HTR-8/SVneo (cell line): ENCODE measurements around the gene MPC1.
"Not testable (repeated sequence)": the region's sequence is repeated elsewhere in the genome, so short reads cannot be mapped to it uniquely, and the experiment has no call there.

Experiments
- DNase-seq: peaks from one replicate; pipeline ENCODE4 v3.0.0; 2011; ENCODE audit warnings: low spot score, mixed read lengths; ENCODE audit not compliant: insufficient read length
- FAIRE-seq: peaks from 2 replicates; lab custom pipeline; 2011; peaks lifted over from hg19 to GRCh38; lab: Jason Lieb, UNC

Gene MPC1

GRCh38 chr6:166383802-166384363 is 1.1 kb upstream of the MPC1 start:
- not testable (repeated sequence) for FAIRE-seq, DNase-seq

GRCh38 chr6:166382500-166382932 is 224 bp downstream of the MPC1 start:
- FAIRE-seq (no peak), DNase-seq (no peak)

- peak; percentile 20 for DNase-seq
- FAIRE-seq = no peak
Observed at GRCh38 chr6:166381733-166382499, 824 bp downstream of the MPC1 start.

GRCh38 chr6:166381381-166381732 is 1.4 kb downstream of the MPC1 start:
- DNase-seq (no peak), FAIRE-seq (no peak)

- DNase-seq = no peak
- FAIRE-seq = no peak
Observed at GRCh38 chr6:166379800-166380199, 2.9 kb downstream of the MPC1 start.

GRCh38 chr6:166379103-166379586 is 3.6 kb downstream of the MPC1 start:
- FAIRE-seq (no peak), DNase-seq (no peak)

- DNase-seq = no peak
- FAIRE-seq = no peak
Observed at GRCh38 chr6:166377721-166378120, 5.0 kb downstream of the MPC1 start.

GRCh38 chr6:166375013-166375412 is 7.7 kb downstream of the MPC1 start:
- FAIRE-seq = no peak

GRCh38 chr6:166370489-166370888 is 12.3 kb downstream of the MPC1 start:
- FAIRE-seq = no peak

More at GRCh38 chr6:166375013-166375412, 7.7 kb downstream of the MPC1 start:
- DNase-seq = no peak

GRCh38 chr6:166369782-166370181 is 13.0 kb downstream of the MPC1 start:
- no peak for FAIRE-seq
- DNase-seq = no peak

More at GRCh38 chr6:166370489-166370888, 12.3 kb downstream of the MPC1 start:
- DNase-seq = no peak

GRCh38 chr6:166366921-166367320 is 15.8 kb downstream of the MPC1 start:
- DNase-seq (no peak), FAIRE-seq (no peak)

GRCh38 chr6:166365806-166366205 is 16.9 kb downstream of the MPC1 start:
- DNase-seq (no peak), FAIRE-seq (no peak)

- DNase-seq (no peak), FAIRE-seq (no peak)
Observed at GRCh38 chr6:166365221-166365620, 17.5 kb downstream of the MPC1 start.

GRCh38 chr6:166364456-166364855 is 18.3 kb downstream of the MPC1 start:
- no peak for FAIRE-seq
- DNase-seq = no peak

- FAIRE-seq, DNase-seq: not testable (repeated sequence)
Observed at GRCh38 chr6:166362427-166362826, 20.3 kb downstream of the MPC1 start.

- FAIRE-seq (no peak), DNase-seq (no peak)
Observed at GRCh38 chr6:166361077-166361429, 21.7 kb downstream of the MPC1 start.

GRCh38 chr6:166360243-166361076 is 22.3 kb downstream of the MPC1 start:
- no peak for FAIRE-seq
- DNase-seq = no peak

- FAIRE-seq = no peak
- no peak for DNase-seq
Observed at GRCh38 chr6:166355552-166355951, 27.2 kb downstream of the MPC1 start.

GRCh38 chr6:166354965-166355364 is 27.8 kb downstream of the MPC1 start:
- no peak for FAIRE-seq

GRCh38 chr6:166354143-166354542 is 28.6 kb downstream of the MPC1 start:
- FAIRE-seq (no peak), DNase-seq (no peak)

More at GRCh38 chr6:166354965-166355364, 27.8 kb downstream of the MPC1 start:
- no peak for DNase-seq

GRCh38 chr6:166353507-166353906 is 29.2 kb downstream of the MPC1 start:
- DNase-seq (no peak), FAIRE-seq (no peak)
